Vagina (tissue), 2 donors: ENCODE data around the gene MPHOSPH9.

Source experiments
- POLR2A ChIP-seq, 2 donors: fragments of 450-650 bp; IDR thresholded peaks; one replicate each; pipeline ENCODE4 v1.6.1; 2017; ENCODE audit warnings: antibody characterized with exemption in 2 of 2, mild to moderate bottlenecking in 2 of 2, moderate library complexity in 2 of 2
- POLR2AphosphoS5 ChIP-seq, 2 donors: sonication (generic); formaldehyde crosslinking; IDR thresholded peaks; one replicate each; pipeline ENCODE4 v1.9.0; 2017; ENCODE audit warnings: antibody characterized with exemption in 2 of 2, mild to moderate bottlenecking in 2 of 2, low read depth in 1 of 2; ENCODE audit not compliant: insufficient read depth in 1 of 2
- TF ChIP-seq, protein P1 (sequence below), 3 experiments: fragments of 450-650 bp in 2 of 3; fragments of 200-600 bp in 1 of 3; sonication (generic) in 1 of 3; IDR thresholded peaks; one replicate each; pipeline ENCODE4 v1.5.1; 2017 to 2019; ENCODE audit warnings: antibody characterized with exemption in 3 of 3, mild to moderate bottlenecking in 2 of 3, moderate library complexity in 2 of 3

DNA sequence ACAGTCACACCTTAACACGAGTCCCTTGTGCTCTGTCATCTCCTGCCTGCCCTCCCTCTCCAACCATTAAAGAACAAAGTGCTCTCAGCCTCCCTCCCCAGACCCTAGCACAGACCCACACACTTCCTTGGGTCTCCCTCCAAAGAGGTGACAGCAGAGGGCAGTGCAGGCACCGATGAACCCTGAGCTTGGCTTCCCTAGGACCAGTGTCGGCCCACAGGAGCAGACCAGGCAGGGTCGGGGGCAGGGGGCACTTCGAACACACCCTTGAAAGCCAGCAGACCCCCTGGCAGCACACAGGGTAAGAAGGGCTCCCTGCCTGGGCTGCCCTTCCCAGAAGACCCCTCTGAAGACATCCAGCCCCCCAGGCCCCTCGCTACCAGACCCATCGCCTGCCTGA is 31.7 kb upstream of the MPHOSPH9 start:
- TF ChIP-seq, protein P1, sequence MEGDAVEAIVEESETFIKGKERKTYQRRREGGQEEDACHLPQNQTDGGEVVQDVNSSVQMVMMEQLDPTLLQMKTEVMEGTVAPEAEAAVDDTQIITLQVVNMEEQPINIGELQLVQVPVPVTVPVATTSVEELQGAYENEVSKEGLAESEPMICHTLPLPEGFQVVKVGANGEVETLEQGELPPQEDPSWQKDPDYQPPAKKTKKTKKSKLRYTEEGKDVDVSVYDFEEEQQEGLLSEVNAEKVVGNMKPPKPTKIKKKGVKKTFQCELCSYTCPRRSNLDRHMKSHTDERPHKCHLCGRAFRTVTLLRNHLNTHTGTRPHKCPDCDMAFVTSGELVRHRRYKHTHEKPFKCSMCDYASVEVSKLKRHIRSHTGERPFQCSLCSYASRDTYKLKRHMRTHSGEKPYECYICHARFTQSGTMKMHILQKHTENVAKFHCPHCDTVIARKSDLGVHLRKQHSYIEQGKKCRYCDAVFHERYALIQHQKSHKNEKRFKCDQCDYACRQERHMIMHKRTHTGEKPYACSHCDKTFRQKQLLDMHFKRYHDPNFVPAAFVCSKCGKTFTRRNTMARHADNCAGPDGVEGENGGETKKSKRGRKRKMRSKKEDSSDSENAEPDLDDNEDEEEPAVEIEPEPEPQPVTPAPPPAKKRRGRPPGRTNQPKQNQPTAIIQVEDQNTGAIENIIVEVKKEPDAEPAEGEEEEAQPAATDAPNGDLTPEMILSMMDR (IDR thresholded peaks at IDR 0.05), result no peak
- TF ChIP-seq POLR2AphosphoS5 (IDR thresholded peaks at IDR 0.05; ENCODE audit: insufficient read depth in 1 of 2, low read depth in 1 of 2), result no peak
- TF ChIP-seq POLR2A (IDR thresholded peaks at IDR 0.05), result no peak
